GM12865 (cell line): ENCODE results near the gene MFSD6.

ENCODE experiments used
- DNase-seq: peaks from one replicate; pipeline ENCODE4 v3.0.0; 2010; ENCODE audit warnings: low read depth
- H3K4me3 ChIP-seq: 2 replicates; pipeline ENCODE4 v1.5.1; 2011; ENCODE audit warnings: mild to moderate bottlenecking, low read depth, low read length, control low read depth
- CTCF ChIP-seq: IDR thresholded peaks from 2 replicates; pipeline ENCODE4 v1.5.1; 2011; ENCODE audit warnings: low read length, control low read depth, low read depth, inconsistent platforms; ENCODE audit not compliant: insufficient read depth; ENCODE audit errors: missing control alignments

Gene MFSD6

GRCh38 chr2:190478572-190479195 is 70.5 kb downstream of the MFSD6 start:
- no peak for TF ChIP-seq CTCF
- DNase-seq, result no peak
- H3K4me3 ChIP-seq, result no peak overlapping the region

GRCh38 chr2:190481339-190481738 is 73.2 kb downstream of the MFSD6 start:
- no peak overlapping the region for H3K4me3 ChIP-seq
- no peak for DNase-seq
- TF ChIP-seq CTCF, result no peak

- no peak overlapping the region for H3K4me3 ChIP-seq
- no peak for TF ChIP-seq CTCF
- no peak for DNase-seq
These were observed 74.3 kb downstream of the MFSD6 start for GRCh38 chr2:190482451-190482850.

- no peak for TF ChIP-seq CTCF
- no peak overlapping the region for H3K4me3 ChIP-seq
- no peak for DNase-seq
These were observed 78.0 kb downstream of the MFSD6 start for GRCh38 chr2:190486037-190486623.

- DNase-seq, result no peak
- no peak for TF ChIP-seq CTCF
These were observed 80.5 kb downstream of the MFSD6 start for GRCh38 chr2:190488516-190489233.

GRCh38 chr2:190489475-190489874 is 81.3 kb downstream of the MFSD6 start:
- TF ChIP-seq CTCF, result no peak
- DNase-seq, result no peak

More at GRCh38 chr2:190488516-190489233, 80.5 kb downstream of the MFSD6 start:
- no peak overlapping the region for H3K4me3 ChIP-seq

More at GRCh38 chr2:190489475-190489874, 81.3 kb downstream of the MFSD6 start:
- no peak overlapping the region for H3K4me3 ChIP-seq
